ENCODE measurements around the gene FOXA1.

Gene FOXA1

GRCh38 chr14:37596790-37597472 lies 1.9 kb upstream of the FOXA1 start:
- Histone ChIP-seq H3K27me3 (replicated peaks; ENCODE audit: control insufficient read depth, insufficient read depth, low read length, poor library complexity, severe bottlenecking) (peaks cover 69% of the 10 kb centered on the region), H3K4me1 (ENCODE audit: control insufficient read depth, insufficient read depth, low read length, poor library complexity, severe bottlenecking) (peaks cover 15% of the 10 kb centered on the region), H3K9me3 (ENCODE audit: control insufficient read depth, low read length) (no peaks in the 10 kb centered on the region), H3K36me3 (ENCODE audit: control insufficient read depth, insufficient read depth, low read length) (no peaks in the 10 kb centered on the region), H3K4me3 (ENCODE audit: insufficient read depth, low read depth, low read length, poor library complexity, severe bottlenecking) (no peak overlapping the region), H3K27ac (ENCODE audit: insufficient read depth, low read length, poor library complexity, severe bottlenecking) (no peak overlapping the region)
- DNase-seq, result no peak

GRCh38 chr14:37595809-37596621 lies 966 bp upstream of the FOXA1 start:
- DNase-seq, result peak in 2 of 3 donors; percentile 13 to 40
- peaks cover 69% of the 10 kb centered on the region for H3K27me3 ChIP-seq (replicated peaks; ENCODE audit: control insufficient read depth, insufficient read depth, low read length, poor library complexity, severe bottlenecking)
- H3K36me3 ChIP-seq (ENCODE audit: control insufficient read depth, insufficient read depth, low read length), result no peaks in the 10 kb centered on the region
- H3K4me3 ChIP-seq (ENCODE audit: insufficient read depth, low read depth, low read length, poor library complexity, severe bottlenecking), result peak overlapping the region; percentile 12
- H3K27ac ChIP-seq (ENCODE audit: insufficient read depth, low read length, poor library complexity, severe bottlenecking), result no peak overlapping the region
- no peaks in the 10 kb centered on the region for H3K9me3 ChIP-seq (ENCODE audit: control insufficient read depth, low read length)
- H3K4me1 ChIP-seq (ENCODE audit: control insufficient read depth, insufficient read depth, low read length, poor library complexity, severe bottlenecking), result peaks cover 15% of the 10 kb centered on the region

GRCh38 chr14:37594238-37594970 lies 645 bp downstream of the FOXA1 start:
- H3K27ac ChIP-seq (ENCODE audit: insufficient read depth, low read length, poor library complexity, severe bottlenecking), result no peak overlapping the region
- DNase-seq, result no peak
- no peaks in the 10 kb centered on the region for H3K9me3 ChIP-seq (ENCODE audit: control insufficient read depth, low read length)
- H3K36me3 ChIP-seq (ENCODE audit: control insufficient read depth, insufficient read depth, low read length), result no peaks in the 10 kb centered on the region
- H3K4me3 ChIP-seq (ENCODE audit: insufficient read depth, low read depth, low read length, poor library complexity, severe bottlenecking), result no peak overlapping the region
- H3K4me1 ChIP-seq (ENCODE audit: control insufficient read depth, insufficient read depth, low read length, poor library complexity, severe bottlenecking), result peaks cover 15% of the 10 kb centered on the region
- peaks cover 63% of the 10 kb centered on the region for H3K27me3 ChIP-seq (replicated peaks; ENCODE audit: control insufficient read depth, insufficient read depth, low read length, poor library complexity, severe bottlenecking)

GRCh38 chr14:37593511-37594237 lies 1.4 kb downstream of the FOXA1 start:
- DNase-seq, result no peak
- no peaks in the 10 kb centered on the region for H3K36me3 ChIP-seq (ENCODE audit: control insufficient read depth, insufficient read depth, low read length)
- H3K27ac ChIP-seq (ENCODE audit: insufficient read depth, low read length, poor library complexity, severe bottlenecking), result no peak overlapping the region
- no peak overlapping the region for H3K4me3 ChIP-seq (ENCODE audit: insufficient read depth, low read depth, low read length, poor library complexity, severe bottlenecking)
- peaks cover 62% of the 10 kb centered on the region for H3K27me3 ChIP-seq (replicated peaks; ENCODE audit: control insufficient read depth, insufficient read depth, low read length, poor library complexity, severe bottlenecking)
- peaks cover 15% of the 10 kb centered on the region for H3K4me1 ChIP-seq (ENCODE audit: control insufficient read depth, insufficient read depth, low read length, poor library complexity, severe bottlenecking)
- no peaks in the 10 kb centered on the region for H3K9me3 ChIP-seq (ENCODE audit: control insufficient read depth, low read length)

GRCh38 chr14:37592482-37593408 lies 2.3 kb downstream of the FOXA1 start:
- H3K27ac ChIP-seq (ENCODE audit: insufficient read depth, low read length, poor library complexity, severe bottlenecking), result no peak overlapping the region
- H3K36me3 ChIP-seq (ENCODE audit: control insufficient read depth, insufficient read depth, low read length), result no peaks in the 10 kb centered on the region
- peaks cover 54% of the 10 kb centered on the region for H3K27me3 ChIP-seq (replicated peaks; ENCODE audit: control insufficient read depth, insufficient read depth, low read length, poor library complexity, severe bottlenecking)
- H3K9me3 ChIP-seq (ENCODE audit: control insufficient read depth, low read length), result no peaks in the 10 kb centered on the region
- no peak overlapping the region for H3K4me3 ChIP-seq (ENCODE audit: insufficient read depth, low read depth, low read length, poor library complexity, severe bottlenecking)
- no peak for DNase-seq
- H3K4me1 ChIP-seq (ENCODE audit: control insufficient read depth, insufficient read depth, low read length, poor library complexity, severe bottlenecking), result peaks cover 12% of the 10 kb centered on the region

- peaks cover 12% of the 10 kb centered on the region for H3K4me1 ChIP-seq (ENCODE audit: control insufficient read depth, insufficient read depth, low read length, poor library complexity, severe bottlenecking)
- H3K36me3 ChIP-seq (ENCODE audit: control insufficient read depth, insufficient read depth, low read length), result no peaks in the 10 kb centered on the region
- H3K27me3 ChIP-seq (replicated peaks; ENCODE audit: control insufficient read depth, insufficient read depth, low read length, poor library complexity, severe bottlenecking), result peaks cover 49% of the 10 kb centered on the region
- H3K27ac ChIP-seq (ENCODE audit: insufficient read depth, low read length, poor library complexity, severe bottlenecking), result no peak overlapping the region
- no peak for DNase-seq
- no peaks in the 10 kb centered on the region for H3K9me3 ChIP-seq (ENCODE audit: control insufficient read depth, low read length)
- no peak overlapping the region for H3K4me3 ChIP-seq (ENCODE audit: insufficient read depth, low read depth, low read length, poor library complexity, severe bottlenecking)
These were observed 3.0 kb downstream of the FOXA1 start for GRCh38 chr14:37591941-37592481.

DNA sequence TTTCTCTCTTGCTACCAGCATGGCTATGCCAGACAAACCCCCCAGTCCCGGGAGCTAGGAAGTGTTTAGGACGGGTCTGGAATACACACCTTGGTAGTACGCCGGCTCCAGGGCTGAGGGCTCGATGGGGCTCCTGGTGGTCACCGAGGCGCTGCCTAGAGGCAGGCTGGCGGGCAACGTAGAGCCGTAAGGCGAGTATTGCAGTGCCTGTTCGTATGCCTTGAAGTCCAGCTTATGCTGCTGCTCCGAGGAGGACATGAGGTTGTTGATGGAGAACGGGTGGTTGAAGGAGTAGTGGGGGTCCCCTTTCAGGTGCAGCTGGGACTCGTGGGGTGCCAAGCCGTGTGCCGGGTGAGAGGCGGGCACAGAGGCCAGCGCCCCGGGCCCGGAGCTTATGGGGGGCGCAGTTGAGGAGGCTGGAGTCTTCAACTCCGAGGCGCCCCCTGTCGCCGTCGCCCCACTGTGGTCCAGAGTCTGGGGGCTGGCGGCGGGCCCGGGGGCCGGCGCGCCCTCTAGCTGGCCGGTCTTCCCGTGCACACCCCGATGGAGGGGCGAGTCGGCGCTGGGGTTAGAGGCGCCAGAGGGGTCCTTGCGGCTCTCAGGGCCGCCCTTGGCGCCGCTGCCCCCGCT lies 3.6 kb downstream of the FOXA1 start:
- no peak for DNase-seq
- H3K4me1 ChIP-seq (ENCODE audit: control insufficient read depth, insufficient read depth, low read length, poor library complexity, severe bottlenecking), result peaks cover 12% of the 10 kb centered on the region
- H3K27ac ChIP-seq (ENCODE audit: insufficient read depth, low read length, poor library complexity, severe bottlenecking), result no peak overlapping the region
- H3K4me3 ChIP-seq (ENCODE audit: insufficient read depth, low read depth, low read length, poor library complexity, severe bottlenecking), result no peak overlapping the region
- no peaks in the 10 kb centered on the region for H3K9me3 ChIP-seq (ENCODE audit: control insufficient read depth, low read length)
- no peaks in the 10 kb centered on the region for H3K36me3 ChIP-seq (ENCODE audit: control insufficient read depth, insufficient read depth, low read length)
- H3K27me3 ChIP-seq (replicated peaks; ENCODE audit: control insufficient read depth, insufficient read depth, low read length, poor library complexity, severe bottlenecking), result peaks cover 45% of the 10 kb centered on the region

DNA sequence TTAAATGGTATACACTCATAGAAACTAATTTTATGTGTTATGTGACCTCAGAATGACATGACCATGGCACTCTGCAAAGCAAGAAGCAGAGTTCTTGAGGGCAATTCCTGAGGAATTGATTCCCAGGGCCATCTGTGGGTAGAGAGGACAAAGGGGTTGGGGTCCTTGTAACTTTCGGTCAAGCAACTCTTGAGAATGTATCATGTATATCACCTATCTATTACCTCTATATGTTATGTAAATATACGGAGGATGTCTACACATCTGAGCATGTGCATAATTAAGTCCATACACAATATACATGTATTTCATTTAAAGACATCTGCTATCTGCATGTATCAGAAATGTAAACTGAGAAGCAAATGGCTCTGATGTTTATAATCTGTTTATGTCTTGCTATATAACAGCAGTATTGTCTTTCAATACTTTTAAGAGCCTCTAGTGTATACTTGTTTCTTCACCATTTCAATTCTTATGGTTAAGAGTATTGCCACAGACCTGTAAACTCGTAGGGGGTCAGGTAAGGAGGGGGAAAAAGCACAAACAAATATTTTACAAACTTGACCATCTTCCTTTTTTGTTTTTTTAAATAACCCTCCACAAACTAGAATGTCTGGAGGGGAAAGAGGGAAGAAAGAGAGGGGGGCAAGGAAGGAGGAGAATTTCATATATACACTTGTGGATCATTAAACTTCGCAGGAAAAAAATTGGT lies 4.5 kb downstream of the FOXA1 start:
- H3K9me3 ChIP-seq (ENCODE audit: control insufficient read depth, low read length), result no peaks in the 10 kb centered on the region
- peaks cover 4% of the 10 kb centered on the region for H3K4me1 ChIP-seq (ENCODE audit: control insufficient read depth, insufficient read depth, low read length, poor library complexity, severe bottlenecking)
- DNase-seq, result no peak
- H3K27me3 ChIP-seq (replicated peaks; ENCODE audit: control insufficient read depth, insufficient read depth, low read length, poor library complexity, severe bottlenecking), result peaks cover 39% of the 10 kb centered on the region
- H3K4me3 ChIP-seq (ENCODE audit: insufficient read depth, low read depth, low read length, poor library complexity, severe bottlenecking), result no peak overlapping the region
- no peaks in the 10 kb centered on the region for H3K36me3 ChIP-seq (ENCODE audit: control insufficient read depth, insufficient read depth, low read length)
- H3K27ac ChIP-seq (ENCODE audit: insufficient read depth, low read length, poor library complexity, severe bottlenecking), result no peak overlapping the region
